Embryonic facial prominence (tissue), 1 donor: Measurements from ENCODE around the gene CPS1.

Source experiments
- DNase-seq: peaks from one replicate; pipeline ENCODE4 v3.0.0-alpha.2; 2016; ENCODE audit errors: extremely low spot score

The CPS1 gene

DNA sequence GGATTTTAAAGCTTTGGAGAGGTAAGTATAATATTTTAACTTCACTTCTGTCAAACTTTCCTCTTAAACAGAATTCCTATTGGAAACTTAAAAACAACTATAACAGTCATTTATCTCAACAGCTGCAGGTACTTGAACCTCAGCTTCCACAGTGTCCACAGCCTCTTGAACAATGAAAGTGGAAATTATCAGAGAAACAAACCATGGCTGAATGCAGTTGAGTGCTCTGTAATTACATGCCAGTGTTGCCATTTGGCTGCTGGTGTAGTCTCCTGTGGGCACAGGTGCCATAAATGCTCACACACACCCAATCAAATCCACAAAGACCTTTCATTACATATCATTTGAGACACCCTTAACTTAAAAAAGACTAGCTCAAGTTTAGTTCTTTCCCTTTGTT is 125.1 kb downstream of the CPS1 start:
- no peak for DNase-seq

GRCh38 chr2:210686401-210686800 is 130.0 kb downstream of the CPS1 start:
- DNase-seq: no peak

DNA sequence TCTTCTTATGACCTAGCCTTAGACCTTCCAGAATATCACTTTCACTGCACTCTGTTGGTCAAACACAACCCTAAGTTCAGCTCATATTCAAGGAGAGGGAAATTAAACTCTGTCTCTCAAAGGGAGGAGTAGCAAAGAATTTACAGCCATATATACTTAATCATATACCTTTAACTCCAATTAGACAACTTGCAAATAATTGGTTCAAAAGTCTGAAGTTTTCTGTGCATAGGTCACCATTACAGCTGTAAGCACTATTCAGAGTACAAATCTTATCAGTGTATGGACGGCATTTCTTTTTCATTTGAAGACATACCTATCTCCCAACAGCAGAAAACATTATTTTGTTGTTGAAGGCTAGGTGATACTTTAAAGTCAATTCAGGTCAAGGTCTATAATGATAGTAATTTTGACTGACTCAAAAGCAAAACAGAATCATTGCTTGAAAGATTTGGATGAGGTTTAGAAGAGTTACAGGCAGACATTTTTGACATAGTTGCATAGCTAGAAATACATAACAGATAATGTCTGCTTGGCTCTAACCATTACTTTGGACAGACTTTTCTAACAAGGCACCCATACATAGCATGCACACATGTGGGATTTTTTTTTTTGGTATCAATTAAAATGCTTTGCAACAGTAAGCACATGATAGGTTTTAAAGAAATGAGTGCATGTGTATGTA is 131.5 kb downstream of the CPS1 start:
- DNase-seq: no peak

GRCh38 chr2:210707900-210708299 is 151.5 kb downstream of the CPS1 start:
- DNase-seq: no peak

GRCh38 chr2:210713122-210713521 is 156.7 kb downstream of the CPS1 start:
- no peak for DNase-seq

GRCh38 chr2:210715560-210716082 is 159.2 kb downstream of the CPS1 start:
- no peak for DNase-seq

- no peak for DNase-seq
These were observed 162.1 kb downstream of the CPS1 start for GRCh38 chr2:210718503-210718902.

- DNase-seq: no peak
These were observed 165.7 kb downstream of the CPS1 start for GRCh38 chr2:210722092-210722491.

DNA sequence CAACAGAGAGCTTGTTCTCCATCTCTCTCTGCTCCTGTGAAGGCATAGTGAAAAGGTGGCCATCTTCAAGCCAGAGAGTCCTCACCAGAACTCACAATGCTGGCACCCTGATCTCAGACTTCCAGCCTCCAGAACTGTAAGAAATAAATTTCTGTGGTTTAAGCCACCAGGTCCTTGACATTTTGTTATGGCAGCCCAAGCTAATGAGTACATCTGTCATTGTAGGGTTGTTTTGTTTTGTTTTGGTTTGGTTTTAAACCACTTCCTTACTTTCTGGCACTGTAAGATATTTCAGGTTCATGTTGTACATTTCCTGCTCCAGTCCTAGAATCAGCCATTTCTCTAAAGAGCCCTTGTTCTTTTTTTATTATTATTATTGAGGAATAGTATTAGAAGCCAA is 171.2 kb downstream of the CPS1 start:
- no peak for DNase-seq
